Left ventricle myocardium inferior (tissue), 1 donor: Measurements from ENCODE around the gene TMEM200A. TPM values are rescaled to one million over a fixed set of nuclear protein-coding genes. Genes with fewer than 3 reads are reported as not detected.

Source experiments
- DNase-seq: peaks from one replicate; pipeline ENCODE4 v3.0.0-alpha.2; 2020
- H3K27ac ChIP-seq: fragments of 200-600 bp; replicated peaks from 2 replicates; pipeline ENCODE4 v1.8.0; 2021
- H3K27me3 ChIP-seq: fragments of 200-600 bp; 2 replicates; pipeline ENCODE4 v1.8.0; 2021; ENCODE audit warnings: low read depth
- H3K36me3 ChIP-seq: fragments of 200-600 bp; 2 replicates; pipeline ENCODE4 v1.8.0; 2021
- H3K4me1 ChIP-seq: fragments of 200-600 bp; 2 replicates; pipeline ENCODE4 v1.8.0; 2021
- H3K4me3 ChIP-seq: fragments of 200-600 bp; 2 replicates; pipeline ENCODE4 v1.8.0; 2021; ENCODE audit warnings: mild to moderate bottlenecking, moderate library complexity
- H3K9me3 ChIP-seq: fragments of 200-600 bp; replicated peaks from 2 replicates; pipeline ENCODE4 v1.8.0; 2021
- CTCF ChIP-seq: fragments of 200-600 bp; IDR thresholded peaks from 2 replicates; pipeline ENCODE4 v1.8.0; 2021; ENCODE audit warnings: antibody characterized with exemption, mild to moderate bottlenecking, borderline replicate concordance
- intact Hi-C: fragments of 100-400 bp; cut with micrococcal nuclease; formaldehyde crosslinking; loops from one replicate; pipeline ENCODE4 v1.11.0; 2022
- total RNA-seq: library from RNA; stranded (reverse); fragmentation: NEBNext Ultra II Directional; extraction: Animal tissue kit (Norgen Biotek cat#: 25700); gene quantifications from one replicate; pipeline ENCODE4 v1.2.1, GENCODE V29; 2021
- donor health status: DM: no; HTN: yes; CAD: no; lungs with severe emphysema.

The TMEM200A gene
- total RNA-seq, 1 donor from 2014 or later: not detected

- intact Hi-C loops: no loop called here
- Histone ChIP-seq H3K9me3 (no peaks in the 10 kb centered on the region), H3K4me1 (no peaks in the 10 kb centered on the region), H3K27me3 (peaks cover 10% of the 10 kb centered on the region), H3K4me3 (no peak overlapping the region), H3K36me3 (no peaks in the 10 kb centered on the region), H3K27ac (no peak overlapping the region)
- no peak for TF ChIP-seq CTCF
- DNase-seq: no peak
Observed at GRCh38 chr6:130382872-130383490, 17.2 kb downstream of the TMEM200A start.

DNA sequence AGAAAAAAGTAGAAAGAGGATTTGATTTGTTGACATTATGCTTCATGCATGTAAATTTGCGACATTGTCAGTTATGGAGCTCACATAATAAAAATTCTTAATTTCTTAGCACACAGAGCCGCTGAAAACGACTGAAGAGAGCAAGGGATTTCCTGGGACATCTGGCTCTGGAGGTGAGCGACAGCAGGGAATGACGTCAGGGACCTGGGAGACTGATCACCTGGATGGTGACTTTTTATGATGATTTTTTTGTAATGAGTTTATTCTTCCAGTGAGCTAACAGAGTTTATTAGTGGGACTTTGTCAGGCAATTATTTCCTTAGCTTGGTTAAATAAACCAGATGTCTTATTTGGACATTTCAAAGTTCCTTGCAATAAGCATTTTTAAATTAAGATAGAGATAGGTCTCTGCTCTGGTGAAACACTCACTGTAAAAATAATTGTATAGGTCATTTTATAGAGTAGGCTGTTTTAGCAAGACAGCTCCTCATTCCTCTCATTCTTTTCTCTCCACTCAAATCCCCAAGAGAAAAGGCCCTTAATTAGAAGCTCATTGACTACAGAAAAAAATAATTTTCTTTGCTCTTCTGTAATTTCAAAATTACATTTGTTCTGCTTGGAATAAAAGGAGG, 19.4 kb downstream of the TMEM200A start:
- no peaks in the 10 kb centered on the region for H3K9me3 ChIP-seq
- no peak overlapping the region for H3K27ac ChIP-seq
- DNase-seq: no peak
- no peaks in the 10 kb centered on the region for H3K4me1 ChIP-seq
- H3K4me3 ChIP-seq: no peak overlapping the region
- H3K36me3 ChIP-seq: no peaks in the 10 kb centered on the region
- intact Hi-C loops: no loop called here
- H3K27me3 ChIP-seq: peaks cover 10% of the 10 kb centered on the region
- TF ChIP-seq CTCF: no peak

- TF ChIP-seq CTCF: no peak
- H3K27ac ChIP-seq: no peak overlapping the region
- no peaks in the 10 kb centered on the region for H3K4me1 ChIP-seq
- no peaks in the 10 kb centered on the region for H3K36me3 ChIP-seq
- intact Hi-C loops: no loop called here
- no peak overlapping the region for H3K4me3 ChIP-seq
- DNase-seq: no peak
- no peaks in the 10 kb centered on the region for H3K27me3 ChIP-seq
- H3K9me3 ChIP-seq: no peaks in the 10 kb centered on the region
Observed at GRCh38 chr6:130389142-130389541, 23.3 kb downstream of the TMEM200A start.

- Histone ChIP-seq H3K36me3 (no peaks in the 10 kb centered on the region), H3K4me3 (no peak overlapping the region), H3K4me1 (no peaks in the 10 kb centered on the region), H3K27me3 (no peaks in the 10 kb centered on the region), H3K9me3 (no peaks in the 10 kb centered on the region), H3K27ac (no peak overlapping the region)
- intact Hi-C loops: no loop called here
- no peak for TF ChIP-seq CTCF
- DNase-seq: no peak
Observed at GRCh38 chr6:130390890-130391289, 25.1 kb downstream of the TMEM200A start.

- no peaks in the 10 kb centered on the region for H3K27me3 ChIP-seq
- no peak for TF ChIP-seq CTCF
- no peak overlapping the region for H3K27ac ChIP-seq
- H3K36me3 ChIP-seq: no peaks in the 10 kb centered on the region
- intact Hi-C loops: no loop called here
- peaks cover 3% of the 10 kb centered on the region for H3K9me3 ChIP-seq
- no peak overlapping the region for H3K4me3 ChIP-seq
- DNase-seq: no peak
- H3K4me1 ChIP-seq: no peaks in the 10 kb centered on the region
Observed at GRCh38 chr6:130393306-130393705, 27.5 kb downstream of the TMEM200A start.
